Hypothalamus (tissue), 51 donors: ENCODE measurements around the gene ANKZF1.

Experiments
- DNase-seq, 51 donors: peaks; one replicate each; lab custom pipeline; 2025; lab: John Stamatoyannopoulos, UW

ANKZF1 gene

DNA sequence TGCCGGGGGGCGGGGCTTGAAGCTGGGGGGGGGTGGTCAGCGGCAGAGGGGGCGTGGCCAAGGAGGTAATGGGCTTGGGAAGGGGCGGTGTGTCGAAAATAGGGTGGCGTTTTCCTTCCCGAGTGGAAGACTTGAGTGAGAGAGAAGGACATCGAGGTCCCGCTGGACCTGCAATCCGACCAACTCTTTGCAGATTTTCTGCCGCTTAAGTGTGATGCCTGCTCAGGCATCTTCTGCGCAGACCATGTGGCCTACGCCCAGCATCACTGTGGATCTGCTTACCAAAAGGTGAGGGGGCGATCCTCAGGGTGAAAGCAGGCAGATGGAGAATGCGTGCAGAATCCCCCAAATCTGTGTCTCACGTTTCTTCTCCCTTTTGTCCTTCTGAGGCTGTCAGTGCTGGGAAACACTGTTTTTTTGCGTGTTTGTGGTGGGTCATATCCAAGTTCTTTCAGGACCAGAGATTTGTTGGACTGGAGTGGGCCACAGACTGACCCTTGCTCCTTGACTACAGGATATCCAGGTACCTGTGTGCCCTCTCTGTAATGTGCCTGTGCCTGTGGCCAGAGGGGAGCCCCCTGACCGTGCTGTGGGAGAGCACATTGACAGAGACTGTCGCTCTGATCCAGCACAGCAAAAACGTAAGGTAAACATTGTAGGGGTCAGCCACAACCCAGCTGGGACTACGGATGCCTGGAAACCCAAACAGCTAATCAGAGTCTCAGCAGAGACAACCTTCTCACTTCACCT, 22.3 kb upstream of the ANKZF1 start:
- DNase-seq, result peak in 3 of 51 donors; percentile 35 to 75 (median 71)

DNA sequence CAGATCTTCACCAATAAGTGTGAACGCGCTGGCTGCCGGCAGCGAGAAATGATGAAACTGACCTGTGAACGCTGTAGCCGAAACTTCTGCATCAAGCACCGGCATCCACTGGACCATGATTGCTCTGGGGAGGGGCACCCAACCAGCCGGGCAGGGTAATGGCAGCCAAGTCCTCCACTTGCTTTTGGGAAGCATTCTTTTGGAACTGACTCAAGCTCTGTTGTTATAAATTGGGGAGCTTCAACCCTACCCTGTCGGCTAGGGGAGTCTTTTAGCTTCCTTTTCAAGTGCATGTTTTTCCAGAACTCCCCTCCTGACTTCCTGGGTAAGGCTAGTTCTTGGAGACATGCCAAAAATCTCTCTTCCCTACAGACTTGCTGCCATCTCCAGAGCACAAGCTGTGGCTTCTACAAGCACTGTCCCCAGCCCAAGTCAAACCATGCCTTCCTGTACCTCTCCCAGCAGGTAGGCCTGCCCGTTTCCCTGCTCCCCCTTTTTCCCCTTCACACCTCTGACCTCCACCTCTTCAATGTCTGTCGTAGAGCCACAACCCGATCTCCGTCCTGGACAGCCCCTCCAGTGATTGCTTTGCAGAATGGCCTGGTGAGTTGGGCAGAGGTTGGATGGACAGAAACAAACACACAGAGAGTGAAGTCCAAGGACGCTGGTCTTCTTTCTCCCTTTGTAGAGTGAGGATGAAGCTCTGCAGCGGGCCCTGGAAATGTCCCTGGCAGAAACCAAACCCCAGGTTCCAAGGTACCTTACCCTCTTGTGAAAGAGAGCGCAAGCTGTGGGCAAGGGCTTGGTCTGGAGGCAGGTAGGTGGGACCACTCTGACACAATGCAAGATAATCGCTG, 21.5 kb upstream of the ANKZF1 start:
- no peak for DNase-seq

DNA sequence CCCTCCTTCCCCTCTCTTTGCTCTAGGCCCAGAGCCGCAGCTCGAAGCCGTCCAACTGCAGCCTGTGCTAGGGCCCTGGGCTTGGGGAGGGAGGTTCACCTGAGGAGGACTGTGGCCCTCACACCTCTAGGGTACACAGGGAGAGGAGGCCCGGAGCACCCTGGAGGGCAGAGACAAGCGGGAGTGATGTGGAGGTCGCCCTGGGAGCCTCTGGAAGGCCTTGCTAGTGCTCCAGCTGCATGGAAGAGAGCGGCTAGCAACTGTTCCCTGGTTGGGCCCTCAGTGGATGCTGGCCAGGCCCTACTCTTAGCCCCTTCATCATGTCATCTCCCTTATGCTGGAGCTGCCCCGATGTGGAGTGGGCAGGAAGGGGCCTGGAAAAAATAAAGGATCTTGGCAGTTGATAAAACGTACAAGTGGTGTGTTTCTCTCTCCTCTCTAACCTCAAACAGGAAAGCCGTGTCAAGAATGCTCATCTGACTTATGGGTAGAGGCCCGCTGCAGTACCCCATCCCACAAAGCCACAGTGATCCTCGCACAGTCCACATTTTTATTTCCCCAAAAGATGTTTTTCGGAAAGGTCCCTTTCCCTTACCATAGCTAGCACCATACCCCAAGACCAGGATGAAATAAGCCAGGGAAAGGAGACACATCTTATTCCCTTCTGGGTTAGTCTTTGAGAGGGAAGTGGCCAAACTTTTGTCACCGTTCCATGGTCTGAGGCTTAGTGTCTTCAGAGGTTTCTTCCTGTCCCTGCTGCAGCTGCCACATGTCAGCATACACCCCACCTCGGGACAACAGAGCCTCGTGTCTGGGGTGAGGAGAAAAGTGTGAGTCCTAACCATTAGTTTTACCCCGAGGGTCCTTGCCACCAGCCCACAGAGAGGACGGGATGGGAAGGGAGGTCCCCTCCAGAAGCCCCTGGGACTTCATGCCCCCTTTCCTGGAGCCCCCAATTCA, 20.1 kb upstream of the ANKZF1 start:
- no peak for DNase-seq

DNA sequence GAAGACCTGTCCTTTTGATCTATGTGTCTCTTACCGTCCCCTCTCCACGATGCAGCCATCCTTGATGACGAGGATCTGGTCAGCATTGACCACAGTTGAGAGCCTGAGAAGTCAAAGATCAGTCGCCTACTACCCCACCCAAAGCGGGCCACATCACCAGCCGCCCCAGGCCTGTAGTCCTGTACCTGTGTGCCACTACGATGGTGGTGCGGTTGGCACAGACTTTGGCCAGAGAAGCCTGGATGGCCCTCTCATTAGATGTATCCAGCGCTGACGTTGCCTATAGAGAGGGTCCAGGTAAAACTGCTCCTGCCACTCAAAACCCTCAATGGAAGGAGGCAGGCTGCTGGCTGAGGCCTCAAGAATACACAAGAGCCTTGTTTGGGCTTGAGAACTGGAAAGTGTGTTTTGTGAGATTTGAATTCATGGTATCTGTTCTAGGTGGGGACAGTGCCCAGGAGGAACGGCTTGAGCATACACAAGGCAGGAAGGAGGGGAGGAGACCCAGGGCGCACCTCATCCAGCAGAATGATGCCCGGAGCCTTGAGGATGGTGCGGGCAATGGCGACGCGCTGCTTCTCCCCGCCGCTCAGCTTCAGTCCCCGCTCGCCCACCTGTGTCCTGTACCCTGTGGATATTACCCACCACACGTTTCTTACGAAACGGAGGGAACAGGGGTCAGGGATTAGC, 19.3 kb upstream of the ANKZF1 start:
- DNase-seq, result no peak

DNA sequence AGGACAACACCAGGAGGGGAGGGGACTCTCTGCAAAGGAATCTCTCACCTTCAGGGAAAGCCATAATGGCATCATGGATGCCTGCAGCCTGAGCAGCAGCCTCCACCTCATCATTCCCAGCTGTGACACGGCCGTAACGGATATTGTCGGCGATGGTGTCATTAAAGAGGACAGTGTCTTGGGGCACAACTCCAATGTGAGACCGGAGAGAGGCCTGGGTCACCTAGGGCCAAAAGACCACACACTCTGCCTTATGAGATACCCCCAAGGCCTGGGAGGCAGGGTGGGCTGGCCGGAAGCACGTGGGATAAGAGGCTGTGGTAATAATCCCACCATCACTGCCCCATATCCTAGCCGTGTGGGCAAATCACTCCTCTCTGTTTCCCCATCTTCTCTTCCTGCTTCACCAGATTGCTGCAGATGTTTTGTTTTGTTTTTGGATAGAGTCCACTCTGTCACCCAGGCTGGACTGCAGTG, 18.7 kb upstream of the ANKZF1 start:
- no peak for DNase-seq

DNA sequence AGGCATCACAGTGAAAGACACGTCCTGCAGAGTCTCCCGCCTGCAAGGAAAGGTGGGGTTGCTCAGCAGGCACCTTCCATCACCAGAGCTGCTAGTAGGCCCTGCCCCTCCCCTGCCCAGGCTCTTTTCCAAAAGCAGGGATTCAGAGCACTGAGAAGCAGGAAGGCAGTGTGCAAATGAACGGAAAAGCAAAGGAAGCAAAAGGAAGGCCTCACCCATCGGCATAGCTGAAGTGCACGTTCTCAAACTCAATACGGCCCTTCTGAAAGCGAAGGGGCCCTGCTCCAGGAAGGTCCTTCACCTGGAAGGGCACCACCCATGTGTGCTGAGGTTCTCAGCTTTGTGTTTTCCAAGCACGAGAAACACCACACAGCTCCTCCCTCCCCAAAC, 16.6 kb upstream of the ANKZF1 start:
- DNase-seq, result no peak

DNA sequence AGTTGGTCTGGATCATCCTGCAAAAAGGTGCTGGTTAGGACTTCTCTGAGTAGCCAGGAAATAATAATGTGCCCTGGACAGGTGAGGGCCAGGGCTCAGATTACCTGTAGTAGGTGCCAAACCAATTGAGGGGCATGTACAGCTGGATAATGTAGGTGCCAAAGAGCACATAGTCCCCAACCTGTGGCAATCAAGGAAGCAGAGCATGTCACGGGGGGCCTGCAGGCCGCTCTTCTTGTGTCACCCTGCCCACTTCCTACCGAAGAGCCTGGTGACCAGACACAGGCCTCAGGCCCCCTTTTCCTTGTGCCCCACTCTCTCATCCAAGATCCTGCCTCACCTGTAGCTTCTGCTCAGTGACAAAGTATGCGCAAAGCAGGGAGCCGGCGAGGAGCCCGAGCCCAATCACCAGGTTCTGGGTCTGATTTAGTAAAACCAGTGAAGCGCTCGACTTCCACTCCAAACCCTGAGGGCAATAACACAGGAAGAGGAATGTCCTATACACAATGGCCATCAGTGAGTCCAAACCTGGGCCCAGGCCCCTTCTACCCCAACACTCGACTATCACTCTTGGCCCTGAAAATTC, 16.0 kb upstream of the ANKZF1 start:
- no peak for DNase-seq

DNA sequence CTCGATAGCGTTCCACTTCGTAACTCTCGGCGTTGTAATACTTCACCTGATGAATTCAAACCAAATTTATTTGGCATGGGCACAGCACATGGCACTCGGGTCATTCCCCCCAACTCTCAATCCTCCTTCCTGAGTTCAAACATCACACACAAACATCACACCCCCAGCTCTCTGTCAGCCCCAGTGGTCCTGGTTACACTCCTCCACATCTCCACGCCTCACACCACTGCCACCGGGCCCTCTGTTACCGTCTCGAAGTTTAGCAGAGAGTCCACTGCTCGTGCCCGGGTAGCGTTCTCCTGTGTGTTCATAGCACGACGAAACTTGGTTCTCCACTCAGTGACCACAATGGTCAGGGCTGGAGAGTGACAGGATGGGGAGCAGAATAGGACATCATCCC, 15.5 kb upstream of the ANKZF1 start:
- no peak for DNase-seq

DNA sequence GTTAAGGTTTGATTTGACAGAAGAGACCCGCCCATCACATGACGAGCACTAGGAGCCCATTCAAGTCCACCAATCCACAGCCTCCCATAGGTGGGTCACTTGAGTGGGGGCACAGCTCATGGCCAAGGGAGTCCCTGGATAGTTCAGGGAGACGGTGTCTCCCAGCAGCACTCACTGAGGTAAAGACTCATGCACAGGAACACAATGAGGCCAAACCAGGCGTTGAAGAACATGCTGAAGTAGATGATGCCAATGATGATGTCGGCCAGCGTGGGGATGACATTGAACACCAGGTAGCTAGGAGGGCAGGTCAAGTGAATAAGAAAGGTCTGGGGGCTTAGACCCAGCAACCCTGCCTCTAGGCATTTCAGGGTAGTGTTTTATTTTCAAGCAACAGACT, 14.8 kb upstream of the ANKZF1 start:
- no peak for DNase-seq

DNA sequence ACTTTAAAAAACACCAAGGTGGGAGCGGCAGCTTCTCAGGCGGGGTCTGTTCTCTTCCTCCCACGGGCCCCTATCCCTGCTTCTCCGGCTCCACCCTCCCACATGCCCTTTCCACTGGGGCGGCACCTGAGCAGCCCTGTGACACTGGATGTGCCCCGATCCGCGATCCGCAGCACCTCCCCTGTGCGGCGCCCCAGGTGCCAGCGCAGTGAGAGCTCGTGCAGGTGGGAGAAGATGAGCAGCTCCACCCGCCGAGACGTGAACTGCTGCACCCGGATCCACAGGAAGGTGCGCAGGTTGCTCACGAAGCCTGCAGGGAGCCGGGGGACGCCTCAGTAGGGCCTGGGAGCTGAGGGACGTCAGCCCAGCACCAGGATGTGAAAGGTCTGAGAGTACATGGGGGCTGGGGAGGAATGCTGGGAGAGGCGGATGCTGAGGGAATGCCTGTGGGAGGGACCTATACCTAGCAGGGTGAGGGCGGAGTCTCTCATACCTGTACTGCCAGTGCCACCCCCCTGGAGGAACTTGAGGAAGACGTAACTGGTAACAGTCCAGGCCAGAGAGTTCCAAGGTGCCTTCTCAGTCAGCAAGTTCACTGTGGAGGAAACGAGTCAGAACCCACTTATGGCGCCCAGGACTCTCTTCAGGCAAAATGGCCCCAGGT, 13.6 kb upstream of the ANKZF1 start:
- no peak for DNase-seq

DNA sequence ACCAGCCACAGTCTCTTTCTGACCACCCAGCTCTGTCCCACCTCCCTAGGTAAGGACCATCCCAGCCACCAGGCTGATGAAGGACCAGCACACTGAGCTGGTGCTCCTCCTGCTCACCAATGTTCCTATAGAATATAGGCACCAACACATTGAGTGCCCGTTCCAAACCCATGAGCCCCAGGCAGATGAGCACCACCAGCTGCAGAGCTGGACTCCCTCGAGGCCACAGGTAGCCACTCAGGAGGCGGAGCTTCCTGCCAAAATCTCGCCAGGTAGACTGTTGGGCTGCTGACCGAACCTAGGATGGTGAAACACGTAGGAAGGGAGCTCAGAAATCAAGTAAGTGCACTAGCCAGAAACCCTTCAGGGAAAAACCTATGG, 13.1 kb upstream of the ANKZF1 start:
- no peak for DNase-seq

DNA sequence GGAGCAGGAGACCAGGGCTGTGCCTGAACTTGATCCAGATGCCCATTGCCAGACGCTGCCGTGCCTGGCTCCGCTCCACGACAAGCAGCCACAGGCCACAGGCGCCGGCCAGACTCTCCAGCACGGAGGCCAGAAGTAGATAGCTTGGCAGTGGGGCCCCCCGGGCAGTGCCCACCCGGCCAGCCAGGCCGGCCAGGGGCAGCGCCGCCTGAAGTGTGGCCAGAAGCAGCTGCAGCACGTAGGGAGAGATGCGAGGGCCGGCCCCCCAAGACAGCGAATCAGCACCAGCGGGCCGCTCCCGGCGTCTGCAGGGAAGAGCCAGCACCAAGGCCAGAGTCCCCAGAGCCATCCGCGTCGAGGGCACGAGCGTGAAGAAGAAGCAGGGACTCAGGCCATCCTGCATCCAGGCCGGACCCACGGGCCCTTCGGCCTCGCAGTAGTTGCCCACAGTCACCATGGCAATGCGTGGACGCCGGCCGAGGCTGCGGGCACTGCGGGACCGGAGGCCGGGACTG, 11.3 kb upstream of the ANKZF1 start:
- peak in 48 of 51 donors; percentile 33 to 88 (median 69) for DNase-seq

DNA sequence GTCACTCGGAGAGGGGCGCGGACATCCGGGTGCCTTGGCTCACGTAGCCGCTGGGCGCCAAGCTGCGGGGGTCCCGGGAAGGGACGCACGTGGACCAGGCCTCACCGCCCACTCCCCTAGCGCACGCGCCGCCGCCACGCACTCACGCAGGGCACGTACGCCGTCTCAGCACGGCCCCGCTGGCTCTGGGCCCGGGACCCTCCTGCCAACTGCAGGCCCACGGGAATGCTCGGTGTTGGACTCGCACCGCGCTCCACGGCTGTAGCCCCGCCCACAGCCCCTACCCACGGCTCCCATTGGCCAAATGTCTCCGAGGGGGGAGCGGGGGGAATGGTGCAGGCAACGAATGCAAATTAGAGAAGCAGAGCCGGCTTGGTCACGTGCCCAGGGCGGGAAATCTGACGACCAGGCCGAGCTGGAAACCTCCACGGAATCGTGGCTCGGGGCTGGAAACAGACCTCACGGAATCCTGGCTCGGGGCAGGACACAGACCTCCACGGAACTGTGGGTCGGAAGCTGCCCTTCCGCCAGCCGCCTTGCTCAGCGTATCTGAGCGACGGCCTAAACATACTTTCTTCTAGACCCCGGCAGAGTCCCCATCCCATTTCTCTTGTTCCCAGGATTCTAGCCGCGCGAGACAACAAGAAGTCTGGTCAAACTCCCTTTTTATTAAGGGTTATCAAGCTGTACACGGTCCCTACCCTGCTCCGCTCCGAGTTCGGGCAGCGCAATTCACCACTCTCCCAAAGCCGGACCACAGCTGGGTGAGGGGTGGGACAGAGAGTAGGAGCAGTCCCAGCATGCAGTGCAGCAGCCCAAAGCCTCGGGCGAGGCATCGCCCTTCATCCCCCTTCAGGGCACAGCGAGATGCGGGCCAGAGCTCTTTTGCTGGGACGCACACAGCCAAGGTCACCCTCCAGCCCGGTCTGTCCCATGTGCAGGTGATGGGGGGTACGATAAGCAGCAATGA, 10.6 kb upstream of the ANKZF1 start, which contains the start of gene ABCB6:
TSS of gene ABCB6 (minus strand) at position 227 of the 970 bp plus-strand sequence. CDS start 285 bp downstream, outside the sequence.
- DNase-seq, result peak; percentile 76 to 98 (median 95)

DNA sequence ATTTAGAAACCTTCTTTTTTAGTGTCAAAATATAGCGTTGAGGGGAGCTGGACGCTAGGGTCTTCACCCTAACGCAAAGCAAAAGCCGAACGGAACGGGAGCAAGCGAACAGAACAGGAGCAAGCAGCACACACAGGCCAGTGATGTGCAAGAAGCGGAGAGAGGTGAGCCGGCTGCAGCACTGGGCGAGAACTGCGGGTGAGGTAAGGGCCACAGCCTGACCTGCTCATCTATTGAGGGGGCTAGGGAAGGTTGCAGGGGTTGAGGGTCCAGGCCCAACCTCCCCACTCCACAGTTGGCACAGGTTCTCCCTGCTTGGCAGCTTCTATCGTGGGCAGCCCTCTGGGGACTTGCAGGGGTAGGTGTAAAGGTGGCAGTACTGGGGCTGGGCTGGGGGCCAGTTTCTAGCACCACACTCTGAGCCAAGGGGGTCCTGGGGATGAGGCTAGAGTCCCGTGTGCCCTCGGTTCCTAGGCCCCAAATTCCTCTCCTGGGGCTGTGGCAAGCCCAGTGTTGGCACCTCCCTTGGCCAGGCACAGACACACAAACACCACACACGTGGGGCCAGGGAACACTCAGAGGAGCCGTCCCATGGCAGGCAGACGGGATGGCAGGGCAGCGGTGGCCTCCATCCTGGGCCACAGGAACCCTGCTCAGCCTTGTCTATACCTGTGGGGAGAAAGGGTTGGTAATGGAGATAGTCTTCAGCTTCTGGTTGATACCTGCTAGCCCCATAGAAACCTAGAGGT, 9.6 kb upstream of the ANKZF1 start:
- DNase-seq, result no peak

DNA sequence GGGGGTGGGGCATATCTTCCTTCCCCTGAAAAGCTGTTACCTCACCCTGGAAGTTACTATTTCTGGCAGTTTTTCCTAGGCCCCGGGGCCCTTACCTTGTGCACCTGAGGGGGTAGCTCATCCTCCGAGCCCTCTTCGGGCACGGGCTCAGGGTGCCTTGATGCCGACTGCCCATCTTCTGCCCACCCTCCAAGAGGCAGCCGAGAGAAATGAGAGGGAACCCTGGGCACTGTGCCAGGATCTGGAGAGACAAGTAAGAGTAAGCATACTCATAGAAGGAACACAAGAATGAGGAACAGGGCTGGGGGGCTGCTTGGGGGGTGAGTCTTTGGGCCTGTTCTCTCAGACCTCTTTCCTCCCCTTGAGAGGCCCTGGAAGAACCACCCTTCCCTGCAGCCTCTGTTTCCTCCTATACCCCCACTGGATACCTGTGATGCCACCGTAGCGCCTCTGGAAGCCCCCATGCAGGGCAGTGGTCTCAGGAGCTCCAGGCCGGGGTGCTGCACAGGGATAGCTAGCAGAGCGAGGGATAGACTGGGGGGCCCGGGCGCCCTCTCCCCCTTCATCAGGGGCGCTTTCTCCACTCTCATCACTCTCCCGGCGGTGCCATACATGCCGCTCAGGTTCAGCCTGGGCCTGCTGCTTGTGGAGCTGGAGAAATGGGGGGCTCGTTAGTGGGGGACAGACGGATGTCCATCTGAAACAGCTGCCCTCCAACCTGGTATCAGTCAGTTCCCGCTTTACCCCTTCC, 8.8 kb upstream of the ANKZF1 start:
- DNase-seq, result no peak

DNA sequence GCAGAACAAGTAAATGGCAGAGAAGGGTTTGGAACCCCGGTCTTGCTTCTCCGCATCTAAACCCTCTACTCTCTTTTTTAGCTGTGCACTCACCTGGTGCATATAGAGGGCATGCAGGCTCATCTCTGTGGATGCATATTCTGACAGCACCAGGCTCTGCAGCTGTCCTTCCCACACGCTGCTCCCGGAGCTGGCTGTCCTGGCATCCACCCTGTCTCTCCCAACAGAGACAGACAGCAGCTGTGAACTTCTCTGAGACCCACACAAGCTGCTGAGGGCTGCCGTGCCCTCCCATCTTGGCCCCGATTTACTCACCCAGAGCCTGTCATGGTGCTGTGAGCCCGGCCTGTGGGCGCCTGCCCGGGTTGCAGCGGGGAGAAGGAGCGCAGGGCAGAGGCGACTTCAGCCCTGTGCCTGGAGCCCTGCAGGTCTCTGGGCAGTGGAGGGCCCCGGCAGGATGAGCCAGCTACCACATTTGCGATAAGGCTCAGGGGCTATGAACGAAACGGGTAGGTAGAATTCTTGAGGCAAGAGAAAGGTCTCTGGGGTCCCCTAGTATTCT, 7.6 kb upstream of the ANKZF1 start:
- no peak for DNase-seq
